ENCODE measurements around the gene PPIP5K2. TPM values are rescaled to one million over a fixed set of nuclear protein-coding genes. Genes with fewer than 3 reads are reported as not detected.

The PPIP5K2 gene
- total RNA-seq, 1 donor from 2014 or later = 112 TPM

DNA sequence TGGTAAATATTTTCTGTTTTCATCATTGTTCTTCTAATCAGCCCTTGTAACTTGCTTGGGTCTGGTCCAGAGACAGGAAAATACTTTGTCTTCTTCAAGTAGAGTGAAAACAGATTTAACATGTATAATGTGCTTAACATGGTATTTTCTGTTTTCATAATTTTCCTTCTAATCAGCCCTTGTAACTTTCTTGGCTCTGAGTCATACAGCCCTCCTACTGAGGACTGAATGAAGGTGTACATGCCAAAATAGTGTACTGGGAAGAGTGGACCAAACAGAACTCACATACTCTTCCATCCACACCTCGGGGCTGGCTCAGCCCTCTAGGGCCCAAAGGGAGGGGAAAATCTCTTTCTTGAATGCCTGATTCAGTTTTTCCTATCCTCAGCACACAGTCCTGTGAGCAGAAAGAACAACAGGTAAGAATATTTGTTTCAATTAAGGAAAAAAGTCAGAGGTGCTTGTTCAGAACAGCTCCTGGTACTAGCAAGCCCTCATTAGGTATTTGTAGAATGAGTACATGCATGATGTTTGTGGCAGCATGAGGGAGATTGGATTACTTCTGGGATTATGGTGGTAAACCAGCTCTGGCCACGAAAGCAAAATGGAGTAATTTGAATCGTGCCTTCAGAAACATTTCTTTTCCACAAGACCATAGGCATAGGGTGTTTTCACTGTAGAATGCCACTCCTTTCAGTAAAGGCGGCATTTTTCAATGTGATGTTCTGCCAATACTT lies 114.3 kb downstream of the PPIP5K2 start:
- no peak for FAIRE-seq
- no peak for DNase-seq (ENCODE audit: low spot score in 2 of 2)

DNA sequence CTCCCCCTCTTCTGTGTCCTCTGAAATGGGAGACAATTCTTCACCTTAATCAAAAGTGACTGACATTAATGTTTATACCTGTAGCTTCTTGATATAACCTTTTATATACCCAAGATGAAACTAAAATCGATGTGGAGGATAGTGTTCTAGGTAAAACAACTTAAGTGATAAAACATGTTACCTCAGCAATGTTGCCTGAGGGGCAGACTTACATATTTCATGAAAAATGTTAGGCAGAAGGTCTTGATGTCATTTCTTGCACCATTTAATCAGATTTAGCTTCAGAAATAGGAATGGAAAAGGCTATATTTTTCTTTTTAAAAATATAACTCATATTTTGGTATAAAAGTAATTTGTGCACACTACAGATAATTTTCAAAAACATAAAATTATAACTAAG lies 115.8 kb downstream of the PPIP5K2 start:
- no peak for FAIRE-seq
- no peak for DNase-seq (ENCODE audit: low spot score in 2 of 2)

DNA sequence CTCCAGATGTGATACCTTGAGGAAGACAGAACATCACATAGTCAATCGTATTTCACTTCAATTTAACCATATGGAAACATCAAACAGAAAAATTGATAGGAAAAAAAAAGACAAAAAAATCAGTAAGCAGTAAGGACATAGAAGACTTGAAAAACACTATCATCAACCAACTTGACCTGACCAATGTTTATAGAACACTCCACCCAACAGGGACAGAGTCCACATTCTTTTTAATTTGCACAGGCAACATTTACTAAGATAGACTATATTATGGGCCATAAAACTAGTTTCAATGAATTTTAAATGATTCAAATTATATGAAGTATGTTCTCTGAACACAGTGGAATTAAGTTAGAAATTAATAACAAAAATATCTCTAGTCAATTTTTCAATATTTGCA lies 117.7 kb downstream of the PPIP5K2 start:
- no peak for FAIRE-seq
- DNase-seq (ENCODE audit: low spot score in 2 of 2) = no peak

- no peak for FAIRE-seq
- DNase-seq (ENCODE audit: low spot score in 2 of 2) = no peak
Measured at GRCh38 chr5:103243665-103244064, 123.6 kb downstream of the PPIP5K2 start.

DNA sequence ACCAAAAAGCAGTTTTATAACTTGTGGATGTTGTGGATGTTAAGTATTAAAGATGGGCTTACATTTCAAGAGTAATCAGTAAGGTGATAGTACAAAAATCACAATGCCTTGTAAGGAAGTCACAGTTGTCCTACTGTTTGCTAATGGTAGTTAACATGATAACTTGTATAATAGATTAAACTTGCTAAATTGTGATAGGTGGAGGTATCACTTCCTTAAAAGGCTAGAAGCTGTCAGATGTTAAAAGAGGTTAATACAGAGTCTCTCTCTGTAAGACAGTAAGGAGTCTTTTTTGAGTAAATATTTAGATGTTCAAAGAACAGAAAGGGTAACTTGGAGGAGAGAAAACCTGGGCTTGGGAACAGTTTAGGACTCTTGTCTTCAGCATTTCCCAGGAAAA lies 124.3 kb downstream of the PPIP5K2 start:
- no peak for FAIRE-seq
- DNase-seq (ENCODE audit: low spot score in 2 of 2) = no peak

GRCh38 chr5:103245761-103246160 lies 125.7 kb downstream of the PPIP5K2 start:
- no peak for DNase-seq (ENCODE audit: low spot score in 2 of 2)
- FAIRE-seq = no peak

DNA sequence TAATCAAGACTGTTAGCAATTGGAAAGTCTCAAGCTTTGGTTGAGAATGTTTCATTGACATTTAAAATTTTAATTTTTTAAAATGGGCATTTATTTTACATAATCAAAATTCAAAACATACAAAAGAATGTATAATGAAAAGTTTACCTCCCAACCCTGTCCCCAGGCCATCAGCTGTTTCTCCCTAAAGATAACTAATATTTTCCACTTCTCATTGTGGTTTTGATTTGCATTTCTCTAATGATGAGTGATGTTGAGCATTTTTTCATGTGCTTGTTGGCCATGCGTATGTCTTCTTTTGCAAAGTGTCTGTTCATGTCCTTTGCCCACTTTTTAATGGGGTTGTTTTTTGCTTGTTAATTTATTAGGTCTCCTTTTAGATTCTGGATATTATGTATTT lies 127.0 kb downstream of the PPIP5K2 start:
- no peak for FAIRE-seq
- DNase-seq (ENCODE audit: low spot score in 2 of 2) = no peak

DNA sequence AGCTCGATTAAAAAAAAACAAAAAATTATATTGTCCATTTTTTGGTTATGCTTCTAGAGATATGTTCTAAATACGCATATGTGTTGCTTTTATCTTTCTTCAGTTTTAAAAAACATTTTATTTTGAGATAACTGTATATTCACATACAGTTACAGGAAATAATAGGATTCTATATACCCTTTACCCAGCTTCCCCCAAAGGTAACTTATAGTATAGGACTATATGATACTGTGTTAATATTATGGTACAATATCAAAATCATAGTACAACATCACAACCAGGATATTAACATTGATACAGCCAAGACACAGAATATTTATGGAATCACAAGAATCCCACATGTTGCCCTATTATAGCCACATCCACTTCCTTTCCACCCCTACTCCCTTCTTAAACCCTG lies 129.0 kb downstream of the PPIP5K2 start:
- DNase-seq (ENCODE audit: low spot score in 2 of 2) (no peak), FAIRE-seq (no peak)

DNA sequence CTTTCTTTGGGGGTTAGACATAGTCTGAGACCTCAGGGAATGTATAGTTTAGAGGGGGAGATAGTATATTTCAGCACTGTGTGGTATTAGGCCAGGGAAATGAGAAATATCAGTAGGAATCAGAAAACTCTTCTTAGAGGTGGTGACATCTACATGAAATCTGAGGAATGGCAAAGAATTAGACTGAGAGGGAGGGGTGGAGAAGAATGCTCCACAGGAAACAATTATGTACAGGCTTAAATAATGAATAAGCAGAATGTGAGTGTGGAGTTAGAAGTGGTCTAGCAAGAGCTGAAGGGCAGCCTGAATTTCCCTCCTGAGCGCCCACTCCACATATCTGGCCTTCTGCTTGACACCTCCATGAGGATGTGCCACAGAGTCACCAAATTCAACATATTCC lies 134.8 kb downstream of the PPIP5K2 start:
- DNase-seq (ENCODE audit: low spot score in 2 of 2) (no peak), FAIRE-seq (no peak)

GRCh38 chr5:103255691-103256090 lies 135.6 kb downstream of the PPIP5K2 start:
- no peak for FAIRE-seq
- DNase-seq (ENCODE audit: low spot score in 2 of 2) = no peak

GRCh38 chr5:103256178-103256577 lies 136.1 kb downstream of the PPIP5K2 start:
- DNase-seq (ENCODE audit: low spot score in 2 of 2) (no peak), FAIRE-seq (no peak)

- DNase-seq (ENCODE audit: low spot score in 2 of 2) (peak; percentile 82 to 83), FAIRE-seq (no peak)
Measured at GRCh38 chr5:103258368-103258956, 138.4 kb downstream of the PPIP5K2 start, which contains the start of gene MACIR. Gene MACIR (plus strand): TSS chr5:103258763. CDS start chr5:103275920, 17,157 bp downstream.

- DNase-seq (ENCODE audit: low spot score in 2 of 2) (peak; percentile 58 to 68), FAIRE-seq (no peak)
Measured at GRCh38 chr5:103258957-103259704, 139.0 kb downstream of the PPIP5K2 start.

GRCh38 chr5:103259705-103260355 lies 139.7 kb downstream of the PPIP5K2 start:
- DNase-seq (ENCODE audit: low spot score in 2 of 2) (no peak), FAIRE-seq (no peak)

DNA sequence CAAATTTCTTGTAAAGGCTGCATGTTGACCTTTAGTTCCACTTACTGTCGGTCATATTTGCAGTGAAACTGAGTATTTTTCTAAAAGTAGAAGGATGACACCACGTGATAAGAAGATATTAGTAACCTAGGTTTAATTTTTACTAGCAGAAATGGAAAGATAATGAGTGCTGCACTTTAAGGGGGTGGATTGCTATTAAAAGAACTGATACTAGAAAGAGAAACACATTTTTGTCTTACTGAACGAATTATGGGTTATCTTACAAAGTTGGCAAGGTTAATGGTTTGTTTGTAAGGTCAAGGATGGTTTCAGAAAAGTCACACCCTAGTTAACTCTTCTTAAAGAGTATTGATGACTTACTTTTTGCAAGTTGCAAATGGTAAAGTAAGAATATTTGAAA lies 140.8 kb downstream of the PPIP5K2 start:
- no peak for FAIRE-seq
- DNase-seq (ENCODE audit: low spot score in 2 of 2) = no peak

Other genes starting within 250 kb of the PPIP5K2 start
- 16.3 TPM for gene GIN1, start 163 bp upstream of the PPIP5K2 start, total RNA-seq
- 58.7 TPM for gene MACIR, start 138.5 kb downstream of the PPIP5K2 start, total RNA-seq

All from frontal cortex (tissue), 4 donors.